Panc1 (cell line): ENCODE results near the gene MAPK6. TPM values are rescaled to one million over a fixed set of nuclear protein-coding genes. Genes with fewer than 3 reads are reported as not detected.

ENCODE experiments used
- ATAC-seq: fragments of 200-7000 bp; cut with Tn5 transposase; 2 replicates; pipeline ENCODE4 v1.9.1; 2020; ENCODE audit warnings: mild to moderate bottlenecking, moderate library complexity
- BruUV-seq: library from RNA; stranded (reverse); fragments of 400-500 nt; replicated peaks from 2 replicates; lab custom pipeline; 2021; lab: Mats Ljungman, UMichigan
- CTCF ChIA-PET: fragments of 300-600 bp; sonication (Branson Sonifier 250); formaldehyde crosslinking; loops from one replicate; lab custom pipeline; 2022; ENCODE audit warnings: antibody characterized with exemption; lab: Charles Lee
- POLR2A ChIA-PET: fragments of 300-600 bp; sonication (Branson Sonifier 250); formaldehyde crosslinking; loops from one replicate; lab custom pipeline; 2022; ENCODE audit warnings: antibody characterized with exemption; lab: Charles Lee
- DNase-seq: peaks from one replicate; pipeline ENCODE4 v3.0.0-alpha.2; 2010; ENCODE audit warnings: low read depth, low spot score
- H3K27ac ChIP-seq: 2 replicates; pipeline ENCODE4 v1.5.1; 2011; ENCODE audit warnings: mild to moderate bottlenecking, low read length, inconsistent platforms
- H3K27me3 ChIP-seq: fragments of 200-500 bp; sonication (Bioruptor generic); 2 replicates; pipeline ENCODE4 v1.6.0; 2014; ENCODE audit warnings: low read length, inconsistent platforms; ENCODE audit not compliant: control insufficient read depth, insufficient read depth
- H3K36me3 ChIP-seq: fragments of 200-500 bp; sonication (Bioruptor generic); 2 replicates; pipeline ENCODE4 v1.5.1; 2014; ENCODE audit warnings: inconsistent platforms, mild to moderate bottlenecking, low read length, moderate library complexity; ENCODE audit not compliant: control insufficient read depth, insufficient read depth
- H3K4me1 ChIP-seq: 2 replicates; pipeline ENCODE4 v1.5.1; 2011; ENCODE audit warnings: inconsistent platforms, mild to moderate bottlenecking, low read length, moderate library complexity; ENCODE audit not compliant: control insufficient read depth, insufficient read depth
- H3K4me3 ChIP-seq, 2 experiments: 2 replicates each; pipeline ENCODE4 v1.5.1; 2011 to 2012; ENCODE audit warnings: low read depth in 2 of 2, low read length in 2 of 2, mild to moderate bottlenecking in 2 of 2, inconsistent platforms in 1 of 2, moderate library complexity in 1 of 2
- H3K9me3 ChIP-seq: fragments of 200-500 bp; sonication (Bioruptor generic); 2 replicates; pipeline ENCODE4 v1.5.1; 2014; ENCODE audit warnings: low read depth, mild to moderate bottlenecking, inconsistent platforms, low read length, moderate library complexity; ENCODE audit not compliant: control insufficient read depth, insufficient read depth
- CTCF ChIP-seq: fragments of 450-650 bp; IDR thresholded peaks from 2 replicates; pipeline ENCODE4 v1.5.1; 2017; ENCODE audit warnings: mild to moderate bottlenecking
- POLR2AphosphoS5 ChIP-seq: IDR thresholded peaks from 2 replicates; pipeline ENCODE4 v1.6.1; 2012; ENCODE audit warnings: mild to moderate bottlenecking, low read depth, low read length, moderate library complexity
- REST ChIP-seq, 2 experiments: IDR thresholded peaks; 2 replicates each; pipeline ENCODE4 v1.6.1; 2011 to 2012; ENCODE audit warnings: low read depth in 2 of 2, control low read depth in 1 of 2, low read length in 1 of 2, mild to moderate bottlenecking in 1 of 2, moderate library complexity in 1 of 2; ENCODE audit not compliant: insufficient read depth in 1 of 2
- SIN3A ChIP-seq: IDR thresholded peaks from 2 replicates; pipeline ENCODE4 v1.6.1; 2012; ENCODE audit warnings: low read depth, mild to moderate bottlenecking, low read length, moderate library complexity, borderline replicate concordance; ENCODE audit not compliant: insufficient read depth
- TCF7L2 ChIP-seq: IDR thresholded peaks from 2 replicates; pipeline ENCODE4 v1.6.1; 2011; ENCODE audit warnings: mild to moderate bottlenecking, low read depth, low read length, inconsistent platforms
- in situ Hi-C: cut with HindIII; loops from 2 replicates; pipeline ENCODE4 v1.10.0; 2016; ENCODE audit warnings: low sequenced_read_pairs, low pct_unique_long_range_greater_than_20kb
- intact Hi-C: fragments of 100-400 bp; cut with micrococcal nuclease; formaldehyde crosslinking; loops from one replicate; pipeline ENCODE4 v1.10.0; 2022; ENCODE audit not compliant: unreplicated experiment
- total RNA-seq: library from RNA; stranded (reverse); gene quantifications from one replicate; pipeline ENCODE4 v1.2.1, GENCODE V29; 2021; ENCODE audit not compliant: unreplicated experiment

The MAPK6 gene
- total RNA-seq, 1 experiment from 2014 or later: 66.6 TPM

DNA sequence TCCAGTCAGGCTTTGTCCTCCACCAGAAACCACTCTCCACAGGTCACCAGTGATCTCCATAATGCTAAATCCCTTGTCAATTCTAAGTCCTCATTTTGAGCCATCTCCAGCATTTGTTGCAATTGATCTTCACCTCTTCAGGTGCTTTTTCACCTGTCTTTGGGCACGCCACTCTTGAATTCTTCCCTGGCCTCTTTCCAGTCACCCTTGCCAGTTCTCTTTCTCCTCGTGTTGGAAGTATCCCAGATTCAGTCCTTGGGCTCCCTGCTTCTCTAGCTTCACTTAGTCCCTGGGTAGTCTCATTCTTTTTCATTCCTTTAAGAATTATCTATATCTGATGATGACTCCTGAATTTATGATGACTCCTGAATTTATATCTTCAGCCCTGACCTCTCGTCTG is 37.5 kb downstream of the MAPK6 start:
- H3K27me3 ChIP-seq: no peaks in the 10 kb centered on the region
- intact Hi-C loops: no loop called here
- POLR2A ChIA-PET: no interaction called here
- DNase-seq (no peak), ATAC-seq (no peak)
- H3K27ac ChIP-seq: peak overlapping the region; percentile 74
- CTCF ChIA-PET: no interaction called here
- H3K4me1 ChIP-seq: peaks cover 26% of the 10 kb centered on the region
- in situ Hi-C loops: no loop called here
- H3K9me3 ChIP-seq: no peaks in the 10 kb centered on the region
- no peak overlapping the region for H3K4me3 ChIP-seq
- BruUV-seq: no TSS peak
- TF ChIP-seq CTCF: no peak
- no peak for TF ChIP-seq POLR2AphosphoS5
- TF ChIP-seq TCF7L2: no peak
- TF ChIP-seq SIN3A: no peak
- TF ChIP-seq REST (IDR thresholded peaks at IDR 0.05; ENCODE audit: insufficient read depth in 1 of 2, low read depth in 2 of 2, low read length in 1 of 2): no peak
- H3K36me3 ChIP-seq: peaks cover 16% of the 10 kb centered on the region; the same call in 1 of the 2 replicates

- ChIA-PET CTCF (no interaction called here), POLR2A (no interaction called here)
- no peaks in the 10 kb centered on the region for H3K27me3 ChIP-seq
- H3K4me3 ChIP-seq: no peak overlapping the region
- peaks cover 16% of the 10 kb centered on the region; the same call in 1 of the 2 replicates for H3K36me3 ChIP-seq
- H3K27ac ChIP-seq: 0 out of 2 replicates have a peak overlapping the region, but pooled peaks have one; percentile 7
- TF ChIP-seq SIN3A (no peak), REST (IDR thresholded peaks at IDR 0.05; ENCODE audit: insufficient read depth in 1 of 2, low read depth in 2 of 2, low read length in 1 of 2) (no peak), CTCF (no peak), TCF7L2 (no peak), POLR2AphosphoS5 (no peak)
- no peak for ATAC-seq
- in situ Hi-C loops: no loop called here
- BruUV-seq: TSS peak; percentile 54
- intact Hi-C loops: no loop called here
- peaks cover 26% of the 10 kb centered on the region for H3K4me1 ChIP-seq
- no peaks in the 10 kb centered on the region for H3K9me3 ChIP-seq
- no peak for DNase-seq
Observed at GRCh38 chr15:52057996-52058395, 39.0 kb downstream of the MAPK6 start.
